ENCODE results near the gene HES1.

DNA sequence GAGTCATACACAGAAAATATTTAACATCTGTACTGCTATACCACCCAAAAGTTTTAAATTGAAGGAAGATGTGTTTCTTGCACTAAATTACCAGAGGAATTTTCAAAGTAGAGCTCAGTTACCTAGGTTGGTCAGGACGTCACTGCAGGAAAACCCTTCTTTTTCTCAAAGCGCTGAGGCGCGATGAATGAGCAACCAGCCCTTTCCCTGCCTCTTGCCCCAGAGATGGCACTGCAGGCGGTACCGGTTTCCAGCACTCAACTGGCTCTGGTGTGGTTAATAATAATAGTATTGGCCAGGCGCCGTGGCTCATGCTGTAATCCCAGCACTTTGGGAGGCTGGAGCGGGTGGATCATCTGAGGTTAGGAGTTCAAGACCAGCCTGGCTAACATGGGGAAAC is 49.3 kb downstream of the HES1 start:
- TF ChIP-seq TCF7L2 (IDR thresholded peaks at IDR 0.05; ENCODE audit: low read depth, low read length) (no peak), SIX5 (IDR thresholded peaks at IDR 0.05; ENCODE audit: borderline replicate concordance in 1 of 2, insufficient read depth in 1 of 2, low read depth in 1 of 2, low read length in 2 of 2) (no peak), ETV5 (CRISPR knock-in tag; IDR thresholded peaks at IDR 0.05; ENCODE audit: low read depth) (no peak), NR2C2 (CRISPR knock-in tag; IDR thresholded peaks at IDR 0.05) (no peak), NR2C2 (tag; IDR thresholded peaks at IDR 0.05) (no peak), NKRF (IDR thresholded peaks at IDR 0.05; ENCODE audit: borderline replicate concordance) (no peak), ARNT (IDR thresholded peaks at IDR 0.05) (no peak), POLR2AphosphoS5 (IDR thresholded peaks at IDR 0.05; ENCODE audit: control insufficient read depth, insufficient read depth, low read depth, low read length) (no peak), PRDM10 (IDR thresholded peaks at IDR 0.05; ENCODE audit: partially characterized antibody) (no peak), POLR2A (conservative IDR thresholded peaks at IDR 0.05) (no peak)
- TF ChIP-seq, protein P1, sequence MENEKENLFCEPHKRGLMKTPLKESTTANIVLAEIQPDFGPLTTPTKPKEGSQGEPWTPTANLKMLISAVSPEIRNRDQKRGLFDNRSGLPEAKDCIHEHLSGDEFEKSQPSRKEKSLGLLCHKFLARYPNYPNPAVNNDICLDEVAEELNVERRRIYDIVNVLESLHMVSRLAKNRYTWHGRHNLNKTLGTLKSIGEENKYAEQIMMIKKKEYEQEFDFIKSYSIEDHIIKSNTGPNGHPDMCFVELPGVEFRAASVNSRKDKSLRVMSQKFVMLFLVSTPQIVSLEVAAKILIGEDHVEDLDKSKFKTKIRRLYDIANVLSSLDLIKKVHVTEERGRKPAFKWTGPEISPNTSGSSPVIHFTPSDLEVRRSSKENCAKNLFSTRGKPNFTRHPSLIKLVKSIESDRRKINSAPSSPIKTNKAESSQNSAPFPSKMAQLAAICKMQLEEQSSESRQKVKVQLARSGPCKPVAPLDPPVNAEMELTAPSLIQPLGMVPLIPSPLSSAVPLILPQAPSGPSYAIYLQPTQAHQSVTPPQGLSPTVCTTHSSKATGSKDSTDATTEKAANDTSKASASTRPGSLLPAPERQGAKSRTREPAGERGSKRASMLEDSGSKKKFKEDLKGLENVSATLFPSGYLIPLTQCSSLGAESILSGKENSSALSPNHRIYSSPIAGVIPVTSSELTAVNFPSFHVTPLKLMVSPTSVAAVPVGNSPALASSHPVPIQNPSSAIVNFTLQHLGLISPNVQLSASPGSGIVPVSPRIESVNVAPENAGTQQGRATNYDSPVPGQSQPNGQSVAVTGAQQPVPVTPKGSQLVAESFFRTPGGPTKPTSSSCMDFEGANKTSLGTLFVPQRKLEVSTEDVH (IDR thresholded peaks at IDR 0.05; ENCODE audit: low read depth, partially characterized antibody) = no peak
- TF ChIP-seq, protein P2, sequence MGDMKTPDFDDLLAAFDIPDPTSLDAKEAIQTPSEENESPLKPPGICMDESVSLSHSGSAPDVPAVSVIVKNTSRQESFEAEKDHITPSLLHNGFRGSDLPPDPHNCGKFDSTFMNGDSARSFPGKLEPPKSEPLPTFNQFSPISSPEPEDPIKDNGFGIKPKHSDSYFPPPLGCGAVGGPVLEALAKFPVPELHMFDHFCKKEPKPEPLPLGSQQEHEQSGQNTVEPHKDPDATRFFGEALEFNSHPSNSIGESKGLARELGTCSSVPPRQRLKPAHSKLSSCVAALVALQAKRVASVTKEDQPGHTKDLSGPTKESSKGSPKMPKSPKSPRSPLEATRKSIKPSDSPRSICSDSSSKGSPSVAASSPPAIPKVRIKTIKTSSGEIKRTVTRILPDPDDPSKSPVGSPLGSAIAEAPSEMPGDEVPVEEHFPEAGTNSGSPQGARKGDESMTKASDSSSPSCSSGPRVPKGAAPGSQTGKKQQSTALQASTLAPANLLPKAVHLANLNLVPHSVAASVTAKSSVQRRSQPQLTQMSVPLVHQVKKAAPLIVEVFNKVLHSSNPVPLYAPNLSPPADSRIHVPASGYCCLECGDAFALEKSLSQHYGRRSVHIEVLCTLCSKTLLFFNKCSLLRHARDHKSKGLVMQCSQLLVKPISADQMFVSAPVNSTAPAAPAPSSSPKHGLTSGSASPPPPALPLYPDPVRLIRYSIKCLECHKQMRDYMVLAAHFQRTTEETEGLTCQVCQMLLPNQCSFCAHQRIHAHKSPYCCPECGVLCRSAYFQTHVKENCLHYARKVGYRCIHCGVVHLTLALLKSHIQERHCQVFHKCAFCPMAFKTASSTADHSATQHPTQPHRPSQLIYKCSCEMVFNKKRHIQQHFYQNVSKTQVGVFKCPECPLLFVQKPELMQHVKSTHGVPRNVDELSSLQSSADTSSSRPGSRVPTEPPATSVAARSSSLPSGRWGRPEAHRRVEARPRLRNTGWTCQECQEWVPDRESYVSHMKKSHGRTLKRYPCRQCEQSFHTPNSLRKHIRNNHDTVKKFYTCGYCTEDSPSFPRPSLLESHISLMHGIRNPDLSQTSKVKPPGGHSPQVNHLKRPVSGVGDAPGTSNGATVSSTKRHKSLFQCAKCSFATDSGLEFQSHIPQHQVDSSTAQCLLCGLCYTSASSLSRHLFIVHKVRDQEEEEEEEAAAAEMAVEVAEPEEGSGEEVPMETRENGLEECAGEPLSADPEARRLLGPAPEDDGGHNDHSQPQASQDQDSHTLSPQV (IDR thresholded peaks at IDR 0.05) = no peak
